Jurkat, Clone E6-1 (cell line): Measurements from ENCODE around the gene SLC25A26.
"Not testable (repeated sequence)": the region's sequence is repeated elsewhere in the genome, so short reads cannot be mapped to it uniquely, and the experiment has no call there.

Source experiments
- DNase-seq: peaks from one replicate; pipeline ENCODE4 v3.0.0-alpha.2; 2011; ENCODE audit warnings: low read depth, low spot score
- H3K4me3 ChIP-seq: 2 replicates; pipeline ENCODE4 v1.5.1; 2011; ENCODE audit warnings: mild to moderate bottlenecking, low read length, control low read depth, moderate library complexity

SLC25A26 gene

DNA sequence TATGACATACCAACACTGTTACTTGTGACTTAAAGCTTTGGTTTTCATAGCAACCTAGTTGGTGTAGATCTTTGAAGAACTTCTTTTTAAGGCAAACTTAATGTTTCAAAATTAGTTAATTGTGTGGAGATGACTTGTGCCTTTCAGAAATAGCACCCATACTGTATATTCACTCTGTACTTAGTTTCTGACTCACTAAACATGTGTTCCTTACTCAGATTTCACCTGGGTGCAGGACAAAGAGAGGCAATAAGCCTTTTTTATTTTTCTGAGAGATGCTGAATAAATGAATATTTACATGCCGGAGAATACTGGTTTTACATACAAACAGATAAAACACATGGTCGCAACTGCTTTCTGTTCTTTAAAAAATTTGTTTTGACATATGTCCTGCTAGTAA, 44.8 kb downstream of the SLC25A26 start:
- H3K4me3 ChIP-seq = no peak overlapping the region
- no peak for DNase-seq

DNA sequence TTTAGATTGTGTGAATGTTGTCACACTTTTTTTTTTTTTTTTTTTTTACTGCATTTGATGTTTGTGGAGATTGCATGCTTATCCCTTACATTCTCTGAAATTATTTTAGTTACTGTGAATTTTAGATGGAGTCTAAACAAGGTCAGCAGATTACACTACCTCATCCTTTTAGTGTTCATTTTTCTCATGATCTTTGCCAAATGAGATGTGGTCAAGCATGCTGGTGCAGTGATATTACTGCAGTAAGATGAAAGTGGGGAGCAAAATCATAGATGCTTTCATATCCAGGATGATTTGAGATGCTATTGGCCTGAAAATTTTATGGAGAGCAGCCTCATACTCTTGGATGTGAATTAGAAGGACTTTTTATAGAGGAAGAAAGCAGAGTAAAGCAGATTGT, 45.8 kb downstream of the SLC25A26 start:
- no peak for DNase-seq
- H3K4me3 ChIP-seq = no peak overlapping the region

DNA sequence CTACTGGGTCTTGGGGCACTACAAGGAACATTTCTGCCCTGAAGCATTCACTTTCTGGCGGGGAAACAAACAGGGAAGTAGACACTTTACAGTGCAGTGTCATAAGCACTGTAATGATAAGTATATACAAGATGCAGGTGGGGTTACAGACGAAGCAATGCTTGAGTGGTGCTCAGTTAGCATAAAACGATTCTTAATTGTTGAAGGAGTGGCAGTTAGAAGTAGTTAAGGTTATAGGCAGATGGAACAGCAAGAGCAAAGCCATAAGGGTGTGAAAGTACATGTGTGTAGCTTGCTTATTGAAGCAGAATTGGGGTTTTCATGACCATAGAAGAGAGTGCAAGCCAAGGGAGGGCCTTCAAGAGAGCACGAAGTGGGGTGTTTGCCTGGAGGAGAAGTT, 46.2 kb downstream of the SLC25A26 start:
- DNase-seq = no peak
- no peak overlapping the region for H3K4me3 ChIP-seq

DNA sequence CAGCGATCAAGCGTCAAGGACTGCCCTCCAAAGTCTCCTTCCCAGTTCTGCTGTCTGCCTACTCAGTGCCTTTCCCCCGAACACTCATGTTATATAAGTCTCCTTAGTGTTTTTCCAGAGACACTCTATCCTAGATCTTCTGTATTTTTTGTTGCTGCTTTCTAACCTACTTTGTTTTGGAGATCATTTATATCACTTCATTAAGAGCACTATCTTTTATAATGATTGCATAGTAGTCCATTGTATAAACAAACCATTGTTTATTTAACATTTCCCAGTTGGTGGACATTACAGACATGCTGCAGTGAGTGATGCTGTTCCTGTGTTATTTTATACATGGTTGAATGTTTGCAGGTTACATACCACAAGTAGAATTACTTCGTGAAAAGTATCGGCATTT, 47.1 kb downstream of the SLC25A26 start:
- no peak for DNase-seq
- no peak overlapping the region for H3K4me3 ChIP-seq

DNA sequence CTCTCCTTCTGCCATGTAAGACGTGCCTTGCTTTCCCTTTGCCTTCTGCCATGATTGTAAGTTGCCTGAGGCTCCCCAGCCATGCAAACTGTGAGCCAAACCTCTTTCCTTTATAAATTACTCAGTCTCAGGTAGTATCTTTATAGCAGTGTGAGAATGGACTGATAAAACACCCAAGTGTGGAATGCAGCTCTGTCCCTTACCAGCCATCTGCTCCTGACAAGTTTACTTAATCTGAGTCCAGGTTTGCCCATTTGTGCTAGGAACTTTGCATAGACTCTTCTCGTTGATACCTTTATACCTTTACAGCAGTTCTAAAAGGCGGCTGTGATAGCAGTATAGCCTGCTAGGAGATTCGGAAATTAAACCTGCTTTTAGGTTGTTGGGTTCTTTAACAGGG, 48.1 kb downstream of the SLC25A26 start:
- no peak for DNase-seq

DNA sequence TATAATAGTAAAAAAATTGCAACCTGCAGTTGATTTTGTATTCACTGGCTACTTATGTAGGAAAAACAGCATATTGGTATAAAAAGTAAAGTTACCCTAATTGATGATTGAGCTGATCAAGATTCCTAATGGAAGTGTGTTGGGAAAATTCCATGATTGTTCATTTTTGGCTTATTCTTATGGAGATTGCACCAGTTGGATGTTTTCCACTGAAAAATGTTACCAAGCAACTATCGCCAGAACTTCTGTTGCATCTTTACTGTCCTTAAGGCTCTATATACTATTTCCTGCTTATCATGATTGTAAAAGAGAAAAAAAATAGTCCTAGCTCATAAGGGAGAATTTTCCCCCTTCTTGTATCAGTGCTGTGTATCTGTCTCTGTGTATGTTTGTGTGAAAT, 48.6 kb downstream of the SLC25A26 start:
- no peak overlapping the region for H3K4me3 ChIP-seq
- DNase-seq = no peak

More for the DNA sequence above, 48.1 kb downstream of the SLC25A26 start:
- H3K4me3 ChIP-seq = no peak overlapping the region

DNA sequence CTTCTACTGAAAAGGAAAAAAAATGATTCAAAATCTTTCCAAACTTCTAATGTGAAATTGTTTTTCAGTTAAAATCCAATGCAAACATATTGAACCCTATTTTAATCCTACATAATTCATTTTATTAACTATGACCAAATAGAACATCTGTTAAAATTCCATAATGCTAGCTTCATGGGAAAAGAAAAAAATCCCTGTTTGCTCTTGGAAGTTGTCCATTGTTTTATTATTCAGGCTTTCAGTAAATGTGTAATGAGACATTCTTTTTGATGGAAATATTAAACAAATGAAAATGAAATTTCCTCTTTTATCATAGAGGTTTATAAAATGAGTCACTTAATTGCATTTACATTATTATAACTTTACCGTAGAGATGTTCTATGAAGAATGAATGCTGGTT, 49.5 kb downstream of the SLC25A26 start:
- DNase-seq = no peak

DNA sequence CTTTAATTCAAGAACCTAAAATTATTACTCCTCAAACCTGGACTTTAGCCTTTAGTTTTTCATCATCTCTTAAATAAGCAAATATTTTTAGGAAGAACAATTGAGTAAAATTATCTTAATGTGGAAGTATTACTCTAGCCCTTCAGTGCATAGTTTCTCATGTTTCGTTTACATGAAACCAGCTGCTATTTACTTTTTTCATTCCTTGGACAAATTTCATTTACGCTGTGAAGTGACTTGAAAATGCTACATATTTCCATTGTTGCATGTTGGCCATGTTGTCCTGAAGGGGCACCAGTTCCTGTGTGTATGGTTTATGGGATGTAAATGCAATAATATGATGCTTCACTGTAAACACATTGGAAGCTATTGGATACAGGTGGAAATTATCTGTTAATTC, 49.9 kb downstream of the SLC25A26 start:
- no peak for DNase-seq
- H3K4me3 ChIP-seq = no peak overlapping the region

More for the DNA sequence above, 49.5 kb downstream of the SLC25A26 start:
- no peak overlapping the region for H3K4me3 ChIP-seq

DNA sequence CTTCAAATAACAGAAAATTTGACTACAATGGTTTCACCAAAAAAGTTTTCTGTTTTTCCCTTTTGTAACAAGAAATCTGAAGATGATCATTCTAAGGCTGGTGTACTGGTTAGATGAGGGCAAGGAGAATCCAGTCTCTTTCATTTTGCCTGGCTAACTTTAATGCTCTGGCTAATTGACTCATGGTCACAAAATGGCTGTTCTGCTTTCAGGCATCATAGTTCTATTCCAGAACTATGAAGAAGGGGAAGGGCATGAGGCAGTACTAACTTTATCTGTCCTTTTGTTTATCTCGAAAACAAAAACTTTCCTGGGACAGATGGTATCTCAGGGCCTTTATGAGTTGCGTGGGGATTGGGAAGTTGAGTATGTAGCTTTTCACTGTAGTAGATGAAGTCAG, 50.4 kb downstream of the SLC25A26 start:
- no peak overlapping the region for H3K4me3 ChIP-seq
- no peak for DNase-seq

DNA sequence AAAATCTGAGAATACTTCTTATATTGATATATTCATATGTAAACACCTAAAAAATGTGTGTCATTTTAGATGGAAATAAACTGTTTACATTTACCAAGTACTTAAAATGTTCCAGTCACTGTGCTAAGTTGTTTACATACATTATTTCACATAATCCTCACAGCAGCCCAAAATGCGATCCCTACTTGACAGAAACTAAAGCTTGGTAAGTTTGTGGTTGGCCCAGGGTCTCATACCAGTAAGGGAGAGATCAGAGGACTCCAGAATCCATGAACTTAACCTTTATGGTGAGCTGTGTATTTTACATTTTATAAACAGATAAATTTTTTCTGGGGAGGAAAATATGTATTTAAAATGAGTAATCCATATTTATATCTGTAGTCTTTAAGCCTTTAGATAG, 51.2 kb downstream of the SLC25A26 start:
- DNase-seq = no peak

DNA sequence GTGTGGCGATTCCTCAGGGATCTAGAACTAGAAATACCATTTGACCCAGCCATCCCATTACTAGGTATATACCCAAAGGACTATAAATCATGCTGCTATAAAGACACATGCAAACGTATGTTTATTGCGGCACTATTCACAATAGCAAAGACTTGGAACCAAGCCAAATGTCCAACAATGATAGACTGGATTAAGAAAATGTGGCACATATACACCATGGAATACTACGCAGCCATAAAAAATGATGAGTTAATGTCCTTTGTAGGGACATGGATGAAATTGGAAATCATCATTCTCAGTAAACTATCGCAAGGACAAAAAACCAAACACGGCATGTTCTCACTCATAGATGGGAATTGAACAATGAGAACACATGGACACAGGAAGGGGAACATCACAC, 54.0 kb downstream of the SLC25A26 start:
- H3K4me3 ChIP-seq, DNase-seq: not testable (repeated sequence)

More for the DNA sequence above, 51.2 kb downstream of the SLC25A26 start:
- no peak overlapping the region for H3K4me3 ChIP-seq

DNA sequence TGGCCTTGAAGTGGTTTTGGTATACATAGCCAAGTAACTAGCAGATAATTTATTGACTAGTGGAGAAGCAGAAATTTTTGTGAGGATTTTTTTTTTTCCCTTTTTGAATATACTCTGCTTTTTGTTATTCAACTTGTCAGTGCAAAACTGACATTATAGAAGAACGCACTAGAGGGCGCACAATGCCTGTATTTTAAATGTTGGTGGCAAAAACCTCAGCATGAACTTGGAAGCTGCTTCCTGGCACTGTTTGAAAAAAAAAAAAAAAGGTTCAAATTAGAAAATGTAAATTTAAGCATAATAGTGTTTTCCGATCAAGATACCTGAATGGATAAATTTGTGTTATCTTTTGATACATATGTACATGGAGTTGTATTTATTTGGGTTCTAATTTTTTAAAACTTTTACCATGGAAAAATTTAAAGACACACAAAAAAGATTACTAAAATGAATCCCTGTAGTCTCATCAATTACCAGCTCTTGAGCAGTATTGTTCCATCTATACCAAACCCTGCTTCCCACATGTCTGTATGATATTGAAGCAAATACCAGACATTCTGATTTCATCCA, 56.0 kb downstream of the SLC25A26 start:
- no peak overlapping the region for H3K4me3 ChIP-seq
- peak; percentile 85 for DNase-seq

DNA sequence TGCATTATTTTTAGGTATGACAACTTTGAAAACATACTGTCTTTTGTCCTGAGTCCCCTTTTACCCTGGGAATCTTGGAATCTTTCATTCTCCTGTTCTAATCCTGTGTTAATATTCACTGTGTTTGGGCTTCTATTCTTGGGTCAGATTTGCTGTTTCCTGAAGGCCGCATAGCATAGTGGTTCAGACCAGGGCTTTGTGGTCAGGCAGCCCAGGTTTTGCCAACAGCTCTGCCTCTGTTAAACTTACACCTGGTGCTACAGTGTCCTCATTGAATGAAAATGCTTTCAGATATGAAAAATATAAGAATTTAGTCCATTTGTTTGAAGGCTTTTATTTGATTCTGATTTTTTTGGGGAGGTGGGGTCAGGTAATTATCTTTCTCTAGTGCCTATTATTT, 58.4 kb downstream of the SLC25A26 start:
- DNase-seq = no peak
- H3K4me3 ChIP-seq = no peak overlapping the region

DNA sequence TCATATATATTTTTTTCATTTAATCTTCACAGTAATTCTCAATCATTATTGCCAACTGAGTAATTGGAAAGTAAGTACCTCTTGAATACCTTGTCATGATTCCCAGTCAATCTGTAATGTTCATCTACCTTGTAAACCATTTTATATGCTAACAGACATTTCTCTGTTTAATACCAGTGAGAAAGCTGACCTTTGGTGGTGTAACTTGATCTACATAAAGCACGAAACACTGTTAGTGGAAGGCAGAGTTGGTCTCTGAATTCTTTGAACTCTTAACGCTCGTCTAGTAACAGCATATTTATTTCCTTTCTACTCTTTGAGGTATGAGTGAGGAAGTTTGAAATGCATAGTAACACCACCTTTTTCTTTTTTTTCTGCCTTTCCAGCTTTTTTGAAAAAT, 59.5 kb downstream of the SLC25A26 start:
- H3K4me3 ChIP-seq = no peak overlapping the region; the same call in 1 of the 2 replicates
- peak; percentile 50 for DNase-seq

DNA sequence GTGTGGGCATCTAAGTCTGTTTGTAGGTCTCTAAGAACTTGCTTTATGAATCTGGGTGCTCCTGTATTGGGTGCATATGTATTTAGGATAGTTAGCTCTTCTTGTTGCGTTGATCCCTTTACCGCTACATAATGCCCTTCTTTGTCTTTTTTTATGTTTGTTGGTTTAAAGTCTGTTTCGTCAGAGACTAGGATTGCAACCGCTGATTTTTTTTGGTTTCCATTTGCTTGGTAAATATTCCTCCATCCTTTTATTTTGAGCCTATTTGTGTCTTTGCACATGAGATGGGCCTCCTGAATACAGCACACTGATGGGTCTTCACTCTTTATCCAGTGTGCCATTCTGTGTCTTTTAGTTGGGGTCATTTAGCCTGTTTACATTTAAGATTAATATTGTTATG, 71.1 kb downstream of the SLC25A26 start:
- not testable (repeated sequence) for H3K4me3 ChIP-seq, DNase-seq

DNA sequence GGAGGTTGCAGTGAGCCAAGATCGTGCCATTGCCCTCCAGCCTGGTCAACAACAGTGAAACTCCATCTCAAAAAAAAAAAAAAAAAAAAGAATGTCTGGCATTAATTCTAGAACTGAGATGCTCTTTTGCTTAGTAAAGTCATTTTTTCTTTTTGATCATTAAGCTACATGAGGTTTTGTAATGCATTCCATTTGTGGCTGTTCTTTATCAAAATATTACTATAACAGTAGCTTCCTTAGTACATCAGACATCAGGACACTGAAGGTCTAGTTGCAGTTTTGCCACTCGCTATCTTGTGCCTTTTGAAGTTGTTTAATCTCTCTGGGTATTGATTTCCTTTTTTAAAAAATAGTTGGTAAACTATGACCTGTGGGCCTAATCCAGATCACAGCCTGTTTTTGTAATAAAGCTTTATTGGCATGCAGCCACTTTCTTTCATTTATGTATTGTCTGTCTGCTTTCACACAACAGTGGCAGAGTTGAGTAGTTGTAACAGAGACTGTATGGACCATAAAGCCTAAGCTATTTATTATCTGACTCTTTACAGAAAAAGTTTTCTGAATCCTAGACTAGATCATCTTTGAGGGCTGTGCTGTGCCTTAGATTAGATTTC, 76.6 kb downstream of the SLC25A26 start:
- no peak overlapping the region for H3K4me3 ChIP-seq
- DNase-seq = no peak

DNA sequence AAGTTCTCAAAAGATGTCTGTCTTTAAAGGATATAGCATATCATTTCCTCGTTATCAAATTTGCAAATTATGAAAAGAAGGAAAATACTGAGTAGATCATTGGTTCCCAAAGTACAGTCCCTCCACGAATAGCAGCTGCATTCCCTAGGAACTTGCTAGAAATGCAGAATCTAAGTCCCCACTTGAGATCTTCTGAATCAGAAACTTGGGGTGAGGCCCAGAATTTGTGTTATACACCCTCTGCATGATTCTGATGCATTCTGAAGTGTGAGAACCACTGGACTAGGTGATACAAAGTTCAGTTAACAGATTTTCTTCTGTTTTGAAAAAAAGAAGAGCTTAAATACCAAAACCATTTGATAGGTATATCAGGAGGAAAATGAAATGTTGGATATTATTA, 77.1 kb downstream of the SLC25A26 start:
- DNase-seq = no peak
- H3K4me3 ChIP-seq = no peak overlapping the region

DNA sequence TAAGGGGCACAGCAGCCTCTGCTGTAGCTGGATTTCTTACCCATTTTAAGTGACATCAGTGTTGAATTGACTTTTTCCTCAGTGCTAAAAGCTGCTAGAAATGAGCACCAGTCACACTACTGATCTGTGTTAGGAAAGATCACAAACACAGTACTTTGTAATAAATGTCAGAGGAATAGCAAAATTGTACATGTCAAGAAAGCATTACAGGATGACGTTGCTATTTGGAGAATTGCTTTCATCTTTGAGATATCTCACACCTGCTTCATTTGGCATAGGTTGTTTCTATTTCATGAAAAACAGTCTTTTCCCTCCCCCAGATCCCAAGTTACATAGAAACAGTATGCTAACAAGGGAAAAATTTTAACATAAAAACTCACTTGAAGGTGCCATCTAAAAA, 77.8 kb downstream of the SLC25A26 start:
- no peak overlapping the region for H3K4me3 ChIP-seq
- DNase-seq = peak; percentile 48

DNA sequence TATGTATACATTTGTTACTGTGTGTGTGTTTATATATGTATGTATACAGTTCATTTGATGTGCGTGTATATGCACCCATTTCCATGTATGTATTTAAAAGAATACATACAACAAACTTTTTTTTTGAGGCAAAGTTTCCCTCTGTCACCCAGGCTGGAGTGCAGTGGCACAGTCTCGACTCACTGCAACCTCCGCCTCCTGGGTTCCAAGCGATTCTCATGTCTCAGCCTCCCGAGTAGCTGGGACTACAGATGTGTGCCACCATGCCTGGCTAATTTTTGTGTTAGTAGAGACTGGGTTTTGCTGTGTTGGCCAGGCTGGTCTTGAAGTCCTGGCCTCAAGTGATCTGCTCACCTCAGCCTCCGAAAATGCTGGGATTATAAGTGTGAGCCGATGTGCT, 78.3 kb downstream of the SLC25A26 start:
- not testable (repeated sequence) for DNase-seq, H3K4me3 ChIP-seq

DNA sequence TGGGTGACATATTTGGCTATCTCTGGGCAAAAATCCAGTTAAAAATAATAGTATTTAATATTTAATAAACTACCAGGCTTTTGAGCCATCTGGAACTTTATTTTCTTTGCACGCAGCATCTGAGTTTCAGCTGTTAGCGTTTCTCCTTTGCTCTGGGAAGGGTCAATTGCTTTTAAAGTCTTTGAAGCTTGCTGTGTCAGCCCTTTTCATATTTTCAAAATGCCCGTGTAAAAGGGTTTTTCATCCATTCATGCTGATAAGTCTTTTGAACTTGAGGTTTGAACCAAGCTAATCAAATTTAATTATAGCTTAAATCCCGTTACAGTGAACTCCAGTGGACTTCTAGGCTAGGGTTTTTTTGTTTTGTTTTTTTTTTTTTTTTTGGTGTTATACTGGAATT, 79.1 kb downstream of the SLC25A26 start:
- H3K4me3 ChIP-seq = no peak overlapping the region
- DNase-seq = no peak

DNA sequence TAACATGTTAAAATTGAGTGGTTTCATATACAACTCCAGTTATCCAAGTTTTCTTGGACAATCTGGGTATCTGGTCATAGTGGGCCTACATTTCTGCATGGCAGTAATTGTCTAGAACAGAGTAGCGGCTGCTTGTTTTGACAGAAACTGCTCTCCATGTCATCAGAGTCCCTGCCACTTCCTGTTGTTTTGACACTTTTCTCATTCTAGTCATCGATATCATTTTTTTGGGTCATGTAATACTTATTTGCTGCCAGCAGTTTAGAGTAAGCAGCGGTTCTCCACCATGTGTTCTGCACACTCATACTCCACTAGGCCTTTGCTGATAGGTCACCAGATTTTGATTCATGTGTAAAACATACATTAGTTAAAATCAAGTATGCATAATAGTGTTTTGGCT, 81.5 kb downstream of the SLC25A26 start:
- no peak overlapping the region for H3K4me3 ChIP-seq
- peak; percentile 53 for DNase-seq
